ES-I3 (cell line): ENCODE measurements around the gene RITA1.

Experiments
- H3K36me3 ChIP-seq: 2 replicates; pipeline ENCODE4 v1.6.1; 2013; ENCODE audit warnings: mild to moderate bottlenecking, low read length, control low read depth, moderate library complexity; ENCODE audit not compliant: insufficient read depth
- H3K4me1 ChIP-seq: 2 replicates; pipeline ENCODE4 v1.6.1; 2013; ENCODE audit warnings: mild to moderate bottlenecking, control low read depth, low read length; ENCODE audit not compliant: insufficient read depth
- H3K9ac ChIP-seq: 2 replicates; pipeline ENCODE4 v1.6.1; 2013; ENCODE audit warnings: low read depth, mild to moderate bottlenecking, low read length, moderate library complexity
- H3K9me3 ChIP-seq: 2 replicates; pipeline ENCODE4 v1.6.1; 2013; ENCODE audit warnings: mild to moderate bottlenecking, low read length, moderate library complexity; ENCODE audit not compliant: control insufficient read depth, insufficient read depth

RITA1 gene

GRCh38 chr12:113216027-113216426 lies 30.5 kb downstream of the RITA1 start:
- Histone ChIP-seq H3K9ac (no peak overlapping the region), H3K36me3 (no peaks in the 10 kb centered on the region), H3K9me3 (no peaks in the 10 kb centered on the region), H3K4me1 (no peaks in the 10 kb centered on the region)

- Histone ChIP-seq H3K9me3 (no peaks in the 10 kb centered on the region), H3K4me1 (peaks cover 12% of the 10 kb centered on the region), H3K9ac (peak overlapping the region; percentile 60; the same call in 1 of the 2 replicates), H3K36me3 (no peaks in the 10 kb centered on the region)
Measured at GRCh38 chr12:113220593-113221180, 35.2 kb downstream of the RITA1 start.

- Histone ChIP-seq H3K36me3 (no peaks in the 10 kb centered on the region), H3K9ac (peak within 1 kb of the TSS; percentile 84), H3K4me1 (peaks cover 12% of the 10 kb centered on the region), H3K9me3 (no peaks in the 10 kb centered on the region)
Measured at GRCh38 chr12:113221181-113221996, 35.9 kb downstream of the RITA1 start, which contains the start of gene TPCN1. Gene TPCN1 (plus strand): TSS chr12:113221464. CDS start chr12:113226853, 5,389 bp downstream.

GRCh38 chr12:113221997-113222729 lies 36.6 kb downstream of the RITA1 start:
- Histone ChIP-seq H3K4me1 (peaks cover 12% of the 10 kb centered on the region), H3K9me3 (no peaks in the 10 kb centered on the region), H3K36me3 (no peaks in the 10 kb centered on the region), H3K9ac (peak overlapping the region; percentile 84)

GRCh38 chr12:113222730-113223531 lies 37.4 kb downstream of the RITA1 start:
- Histone ChIP-seq H3K9ac (peak overlapping the region; percentile 3; the same call in 1 of the 2 replicates), H3K9me3 (no peaks in the 10 kb centered on the region), H3K36me3 (no peaks in the 10 kb centered on the region), H3K4me1 (peaks cover 12% of the 10 kb centered on the region)

GRCh38 chr12:113224955-113225354 lies 39.4 kb downstream of the RITA1 start:
- no peak overlapping the region for H3K9ac ChIP-seq
- peaks cover 4% of the 10 kb centered on the region; the same call in 1 of the 2 replicates for H3K36me3 ChIP-seq
- no peaks in the 10 kb centered on the region for H3K9me3 ChIP-seq
- peaks cover 12% of the 10 kb centered on the region for H3K4me1 ChIP-seq

- H3K9me3 ChIP-seq, result peaks cover 4% of the 10 kb centered on the region; the same call in 1 of the 2 replicates
- H3K4me1 ChIP-seq, result peaks cover 19% of the 10 kb centered on the region
- peaks cover 16% of the 10 kb centered on the region for H3K36me3 ChIP-seq
- no peak overlapping the region for H3K9ac ChIP-seq
Measured at GRCh38 chr12:113226696-113227568, 41.4 kb downstream of the RITA1 start.

- Histone ChIP-seq H3K9ac (no peak overlapping the region), H3K36me3 (peaks cover 16% of the 10 kb centered on the region), H3K9me3 (peaks cover 4% of the 10 kb centered on the region; the same call in 1 of the 2 replicates), H3K4me1 (peaks cover 21% of the 10 kb centered on the region)
Measured at GRCh38 chr12:113227686-113228391, 42.3 kb downstream of the RITA1 start.

- Histone ChIP-seq H3K9me3 (peaks cover 4% of the 10 kb centered on the region; the same call in 1 of the 2 replicates), H3K9ac (no peak overlapping the region), H3K36me3 (peaks cover 16% of the 10 kb centered on the region), H3K4me1 (peaks cover 23% of the 10 kb centered on the region)
Measured at GRCh38 chr12:113228394-113229028, 43.0 kb downstream of the RITA1 start.

- peaks cover 4% of the 10 kb centered on the region; the same call in 1 of the 2 replicates for H3K9me3 ChIP-seq
- H3K36me3 ChIP-seq, result peaks cover 20% of the 10 kb centered on the region
- peaks cover 26% of the 10 kb centered on the region for H3K4me1 ChIP-seq
- no peak overlapping the region for H3K9ac ChIP-seq
Measured at GRCh38 chr12:113230315-113231234, 45.1 kb downstream of the RITA1 start.

- Histone ChIP-seq H3K9me3 (peaks cover 4% of the 10 kb centered on the region; the same call in 1 of the 2 replicates), H3K36me3 (peaks cover 20% of the 10 kb centered on the region), H3K9ac (no peak overlapping the region), H3K4me1 (peaks cover 26% of the 10 kb centered on the region)
Measured at GRCh38 chr12:113231235-113232088, 45.9 kb downstream of the RITA1 start.
